Lower lobe of right lung (tissue), 2 donors: ENCODE data around the gene RTL5. TPM values are rescaled to one million over a fixed set of nuclear protein-coding genes. Genes with fewer than 3 reads are reported as not detected.

Experiments used
- ATAC-seq, 2 donors: fragments of 200-7000 bp; cut with Tn5 transposase; one replicate each; pipeline ENCODE4 v1.9.1; 2020 to 2022; ENCODE audit warnings: mild to moderate bottlenecking in 2 of 2, moderate library complexity in 2 of 2
- DNase-seq: peaks from one replicate; pipeline ENCODE4 v3.0.0-alpha.2; 2020
- H3K27ac ChIP-seq: fragments of 200-600 bp; one replicate; pipeline ENCODE4 v1.8.0; 2022
- H3K27me3 ChIP-seq: fragments of 200-600 bp; one replicate; pipeline ENCODE4 v1.8.0; 2022; ENCODE audit warnings: low read depth
- H3K36me3 ChIP-seq: fragments of 200-600 bp; one replicate; pipeline ENCODE4 v1.8.0; 2022; ENCODE audit warnings: mild to moderate bottlenecking
- H3K4me1 ChIP-seq: fragments of 200-600 bp; one replicate; pipeline ENCODE4 v1.8.0; 2022
- H3K4me3 ChIP-seq: fragments of 200-600 bp; one replicate; pipeline ENCODE4 v1.8.0; 2022; ENCODE audit warnings: mild to moderate bottlenecking
- H3K9me3 ChIP-seq: fragments of 200-600 bp; one replicate; pipeline ENCODE4 v1.8.0; 2022
- intact Hi-C: fragments of 100-400 bp; cut with DNase I; formaldehyde crosslinking; loops from one replicate; pipeline ENCODE4 v1.11.0; 2022
- total RNA-seq: library from RNA; stranded (reverse); fragmentation: NEBNext Ultra II Directional; extraction: Animal tissue kit (Norgen Biotek cat#: 25700); gene quantifications from one replicate; pipeline ENCODE4 v1.2.1, GENCODE V29; 2021
- TF ChIP-seq, protein P1 (sequence below): fragments of 200-600 bp; IDR thresholded peaks from one replicate; pipeline ENCODE4 v1.8.0; 2022; ENCODE audit warnings: antibody characterized with exemption, mild to moderate bottlenecking
- donor health status: DM: no; HTN: yes; CAD: no; lungs with severe emphysema.

Gene RTL5
- total RNA-seq, 1 donor from 2014 or later = 9.9 TPM

DNA sequence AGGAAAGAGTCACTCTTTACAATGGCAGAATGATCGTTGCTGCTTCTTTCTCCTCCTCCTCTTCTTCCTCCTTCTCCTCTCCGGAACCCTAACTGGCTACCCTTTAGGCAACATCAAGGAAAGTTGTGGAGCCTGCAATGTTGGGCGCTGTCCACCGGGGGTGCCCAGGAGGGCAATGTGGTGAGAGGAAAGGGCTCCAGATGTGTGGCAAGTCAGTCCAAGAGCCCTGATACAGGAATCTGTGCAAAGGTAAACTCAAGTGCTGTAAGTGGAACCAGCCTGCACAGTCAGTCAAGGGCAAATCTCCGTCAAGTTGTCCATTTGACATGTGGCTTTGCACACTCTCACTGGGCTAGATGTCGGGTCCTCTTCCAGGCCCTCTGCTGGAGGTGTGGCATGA, 2.8 kb downstream of the RTL5 start:
- Histone ChIP-seq H3K9me3 (no peaks in the 10 kb centered on the region), H3K27ac (no peak overlapping the region), H3K4me1 (peaks cover 33% of the 10 kb centered on the region), H3K4me3 (no peak overlapping the region), H3K36me3 (no peaks in the 10 kb centered on the region), H3K27me3 (no peaks in the 10 kb centered on the region)
- intact Hi-C loops = no loop called here
- ATAC-seq (no peak), DNase-seq (no peak)
- TF ChIP-seq, protein P1, sequence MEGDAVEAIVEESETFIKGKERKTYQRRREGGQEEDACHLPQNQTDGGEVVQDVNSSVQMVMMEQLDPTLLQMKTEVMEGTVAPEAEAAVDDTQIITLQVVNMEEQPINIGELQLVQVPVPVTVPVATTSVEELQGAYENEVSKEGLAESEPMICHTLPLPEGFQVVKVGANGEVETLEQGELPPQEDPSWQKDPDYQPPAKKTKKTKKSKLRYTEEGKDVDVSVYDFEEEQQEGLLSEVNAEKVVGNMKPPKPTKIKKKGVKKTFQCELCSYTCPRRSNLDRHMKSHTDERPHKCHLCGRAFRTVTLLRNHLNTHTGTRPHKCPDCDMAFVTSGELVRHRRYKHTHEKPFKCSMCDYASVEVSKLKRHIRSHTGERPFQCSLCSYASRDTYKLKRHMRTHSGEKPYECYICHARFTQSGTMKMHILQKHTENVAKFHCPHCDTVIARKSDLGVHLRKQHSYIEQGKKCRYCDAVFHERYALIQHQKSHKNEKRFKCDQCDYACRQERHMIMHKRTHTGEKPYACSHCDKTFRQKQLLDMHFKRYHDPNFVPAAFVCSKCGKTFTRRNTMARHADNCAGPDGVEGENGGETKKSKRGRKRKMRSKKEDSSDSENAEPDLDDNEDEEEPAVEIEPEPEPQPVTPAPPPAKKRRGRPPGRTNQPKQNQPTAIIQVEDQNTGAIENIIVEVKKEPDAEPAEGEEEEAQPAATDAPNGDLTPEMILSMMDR = peak; percentile 19

DNA sequence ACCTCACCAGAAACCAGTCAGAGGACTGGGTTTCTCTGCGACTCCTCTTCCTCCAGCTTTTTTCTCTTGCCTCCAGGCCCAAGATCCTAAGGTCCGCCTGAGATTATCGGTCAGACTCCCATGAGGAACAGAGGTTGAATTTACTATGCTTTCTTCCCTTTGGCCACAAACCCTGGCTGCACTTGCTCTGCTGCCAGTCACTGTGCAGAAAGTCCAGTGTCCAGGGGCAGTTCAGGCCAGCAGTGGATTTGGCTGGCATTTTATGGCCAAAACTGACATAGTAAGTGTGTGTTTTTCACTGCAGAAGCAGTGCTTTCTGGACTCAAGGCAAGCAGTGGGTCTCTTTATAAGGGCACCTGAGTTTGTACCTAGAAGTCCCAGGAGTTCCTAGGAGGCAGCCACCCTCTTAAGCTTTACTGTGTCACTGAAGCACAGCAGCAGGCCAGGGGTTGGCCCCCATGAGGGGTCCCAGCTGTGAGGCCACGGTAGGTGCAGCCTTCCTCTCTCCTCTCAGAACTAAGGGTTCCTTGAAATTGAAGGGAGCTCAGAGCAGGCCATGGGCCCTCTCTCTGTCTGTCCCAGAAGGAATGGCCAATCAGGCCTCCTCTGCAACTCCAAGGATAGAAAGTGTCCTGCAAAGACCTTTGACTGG, 3.4 kb downstream of the RTL5 start:
- intact Hi-C loops = no loop called here

DNA sequence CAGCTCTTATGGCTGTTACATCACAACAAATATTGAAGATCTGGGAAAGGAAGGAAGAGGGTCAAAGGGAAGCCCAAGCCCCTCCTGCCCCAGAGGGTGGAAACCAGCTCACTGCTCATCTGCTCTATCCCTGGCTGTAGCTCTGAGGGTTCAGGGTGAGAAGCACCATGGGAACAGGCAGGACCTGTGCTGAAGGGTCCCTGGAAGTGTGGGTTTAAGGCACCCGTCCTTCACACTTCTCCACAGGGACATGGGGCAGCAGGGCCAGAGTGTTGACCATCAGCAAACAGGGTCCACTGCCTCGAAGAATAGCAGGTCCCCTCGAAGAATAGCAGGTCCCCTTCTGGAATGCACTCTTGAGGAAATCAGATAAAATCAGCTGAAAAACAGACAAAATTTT, 4.4 kb downstream of the RTL5 start:
- intact Hi-C loops = no loop called here
- ATAC-seq = no peak
- no peak overlapping the region for H3K27ac ChIP-seq
- no peaks in the 10 kb centered on the region for H3K9me3 ChIP-seq
- no peak overlapping the region for H3K4me3 ChIP-seq
- H3K27me3 ChIP-seq = no peaks in the 10 kb centered on the region
- peaks cover 48% of the 10 kb centered on the region for H3K4me1 ChIP-seq
- DNase-seq = no peak
- H3K36me3 ChIP-seq = no peaks in the 10 kb centered on the region
- TF ChIP-seq, protein P1 = no peak

More for the DNA sequence above, 3.4 kb downstream of the RTL5 start:
- H3K27ac ChIP-seq = no peak overlapping the region
- ATAC-seq (no peak), DNase-seq (no peak)
- H3K4me3 ChIP-seq = no peak overlapping the region
- H3K27me3 ChIP-seq = no peaks in the 10 kb centered on the region
- TF ChIP-seq, protein P1 = no peak
- peaks cover 39% of the 10 kb centered on the region for H3K4me1 ChIP-seq
- H3K36me3 ChIP-seq = no peaks in the 10 kb centered on the region
- no peaks in the 10 kb centered on the region for H3K9me3 ChIP-seq

DNA sequence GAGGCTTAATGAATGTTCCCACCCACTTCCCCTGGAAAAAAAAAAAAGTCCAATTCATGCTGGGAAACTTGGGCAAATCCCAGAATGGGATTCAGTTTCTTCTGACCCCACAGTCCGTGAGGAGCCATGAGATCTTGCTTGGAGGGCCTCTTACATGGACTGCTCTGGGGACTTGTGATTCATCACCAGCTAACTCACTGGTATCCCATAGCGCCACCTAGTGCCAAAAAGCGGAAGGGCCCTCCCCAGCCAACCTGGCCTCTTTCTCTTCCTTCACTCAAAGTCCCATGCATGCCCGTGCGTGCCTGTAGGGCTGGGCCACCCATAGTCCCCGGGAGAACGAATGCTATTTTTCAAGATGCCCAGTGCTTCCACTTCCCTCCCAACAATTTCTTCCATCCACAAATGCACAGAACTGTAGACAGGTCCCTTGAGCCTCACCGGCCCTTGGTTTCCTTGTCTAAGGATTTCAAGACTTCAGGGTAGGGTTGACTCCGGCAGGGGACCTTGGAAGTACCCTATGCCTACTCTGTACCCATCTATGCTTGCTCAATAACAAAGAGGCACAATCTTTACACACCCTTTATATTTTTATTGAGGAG, 5.1 kb downstream of the RTL5 start:
- Histone ChIP-seq H3K9me3 (no peaks in the 10 kb centered on the region), H3K36me3 (no peaks in the 10 kb centered on the region), H3K27ac (peak overlapping the region; percentile 41), H3K27me3 (no peaks in the 10 kb centered on the region), H3K4me1 (peaks cover 55% of the 10 kb centered on the region), H3K4me3 (no peak overlapping the region)
- intact Hi-C loops = no loop called here
- DNase-seq (peak; percentile 79), ATAC-seq (peak; percentile 85 to 89)
- TF ChIP-seq, protein P1 = peak; percentile 81

DNA sequence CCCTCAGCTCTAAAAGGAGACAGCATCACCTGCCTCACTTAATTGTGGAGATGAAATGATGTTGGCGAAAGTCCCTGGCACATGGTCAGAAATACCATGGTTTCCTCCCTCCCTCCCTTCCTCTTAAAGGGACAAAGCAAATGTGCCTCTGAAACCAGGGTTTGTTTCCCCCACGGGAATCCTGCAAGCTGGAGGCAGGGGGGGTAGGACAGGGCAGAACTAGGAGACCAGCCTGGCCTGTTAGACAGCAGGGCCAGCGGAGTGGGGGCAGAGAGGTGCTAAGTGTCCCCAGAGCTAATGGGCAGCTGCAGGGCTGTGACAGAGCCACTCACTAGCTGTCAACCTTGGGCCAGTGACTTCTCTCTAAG, 5.7 kb downstream of the RTL5 start:
- H3K27ac ChIP-seq = peak overlapping the region; percentile 41
- TF ChIP-seq, protein P1 = no peak
- H3K9me3 ChIP-seq = no peaks in the 10 kb centered on the region
- intact Hi-C loops = no loop called here
- DNase-seq = no peak
- no peaks in the 10 kb centered on the region for H3K27me3 ChIP-seq
- peaks cover 61% of the 10 kb centered on the region for H3K4me1 ChIP-seq
- ATAC-seq = no peak
- H3K4me3 ChIP-seq = no peak overlapping the region
- no peaks in the 10 kb centered on the region for H3K36me3 ChIP-seq
